ENCODE data around the gene RAB35. TPM values are rescaled to one million over a fixed set of nuclear protein-coding genes. Genes with fewer than 3 reads are reported as not detected.
A peak's percentile ranks its signal among the peaks of the same experiment; 100 is the strongest.

Gene RAB35
- total RNA-seq, 1 experiment from 2014 or later = 52.8 TPM

DNA sequence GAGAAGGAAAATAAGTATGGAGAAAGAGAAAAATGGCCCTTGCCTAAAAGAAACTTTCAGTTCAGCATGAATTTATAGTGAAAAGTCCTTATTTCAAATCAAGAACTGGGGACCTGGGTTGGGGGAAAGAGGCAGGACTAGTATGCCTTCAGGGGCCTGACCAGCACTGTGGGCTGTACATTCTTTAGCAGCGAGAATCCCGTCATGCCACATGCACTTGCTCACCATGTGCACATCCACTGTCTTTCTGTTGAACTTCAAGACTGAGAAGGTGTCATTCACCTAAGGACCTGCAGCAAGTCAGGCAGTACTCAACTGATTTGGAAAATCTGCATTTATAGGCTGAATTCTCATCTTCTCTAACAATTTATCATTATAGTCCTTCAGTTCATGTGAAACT is 50.2 kb downstream of the RAB35 start:
- no peaks in the 10 kb centered on the region for H3K9me3 ChIP-seq (ENCODE audit: low read length)
- no peaks in the 10 kb centered on the region for H3F3A ChIP-seq (ENCODE audit: low read length, unreplicated experiment)
- H2AFZ ChIP-seq (ENCODE audit: low read length) = no peak overlapping the region
- H3K27me3 ChIP-seq (ENCODE audit: low read length) = no peaks in the 10 kb centered on the region
- no peak overlapping the region for H3K27ac ChIP-seq (ENCODE audit: low read length)
- POLR2A ChIA-PET (ENCODE audit: unreplicated experiment) = no interaction called here
- no peak overlapping the region for H3K9ac ChIP-seq (ENCODE audit: low read length)
- no peak overlapping the region for H3K4me3 ChIP-seq (ENCODE audit: low read length)
- H3K4me1 ChIP-seq (ENCODE audit: insufficient read depth, low read length) = no peaks in the 10 kb centered on the region; the same call in 1 of the 2 replicates
- no TSS peak for BruUV-seq (replicated peaks)
- TF ChIP-seq EZH2phosphoT487 (IDR thresholded peaks at IDR 0.05; ENCODE audit: borderline replicate concordance, low read length) = no peak
- TF ChIP-seq, protein P1, sequence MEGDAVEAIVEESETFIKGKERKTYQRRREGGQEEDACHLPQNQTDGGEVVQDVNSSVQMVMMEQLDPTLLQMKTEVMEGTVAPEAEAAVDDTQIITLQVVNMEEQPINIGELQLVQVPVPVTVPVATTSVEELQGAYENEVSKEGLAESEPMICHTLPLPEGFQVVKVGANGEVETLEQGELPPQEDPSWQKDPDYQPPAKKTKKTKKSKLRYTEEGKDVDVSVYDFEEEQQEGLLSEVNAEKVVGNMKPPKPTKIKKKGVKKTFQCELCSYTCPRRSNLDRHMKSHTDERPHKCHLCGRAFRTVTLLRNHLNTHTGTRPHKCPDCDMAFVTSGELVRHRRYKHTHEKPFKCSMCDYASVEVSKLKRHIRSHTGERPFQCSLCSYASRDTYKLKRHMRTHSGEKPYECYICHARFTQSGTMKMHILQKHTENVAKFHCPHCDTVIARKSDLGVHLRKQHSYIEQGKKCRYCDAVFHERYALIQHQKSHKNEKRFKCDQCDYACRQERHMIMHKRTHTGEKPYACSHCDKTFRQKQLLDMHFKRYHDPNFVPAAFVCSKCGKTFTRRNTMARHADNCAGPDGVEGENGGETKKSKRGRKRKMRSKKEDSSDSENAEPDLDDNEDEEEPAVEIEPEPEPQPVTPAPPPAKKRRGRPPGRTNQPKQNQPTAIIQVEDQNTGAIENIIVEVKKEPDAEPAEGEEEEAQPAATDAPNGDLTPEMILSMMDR (conservative IDR thresholded peaks at IDR 0.05; ENCODE audit: low read depth, low read length) = no peak
- no peak for TF ChIP-seq EZH2 (IDR thresholded peaks at IDR 0.05; ENCODE audit: low read length, unreplicated experiment)
- H3K9me2 ChIP-seq (replicated peaks; ENCODE audit: low read length) = no peaks in the 10 kb centered on the region
- H3K4me2 ChIP-seq (ENCODE audit: low read length) = no peak overlapping the region
- CTCF ChIA-PET = interaction anchor here (0.6 kb wide), 1 partner anchor 20 kb away, joined by 3 read pairs; no protein-coding TSS in a partner anchor
- H3K36me3 ChIP-seq (ENCODE audit: low read depth, low read length) = no peaks in the 10 kb centered on the region
- no peaks in the 10 kb centered on the region for H3K79me2 ChIP-seq (ENCODE audit: low read length)
- DNase-seq (peak; percentile 53), ATAC-seq (peak; percentile 41; the same call in 1 of the 2 replicates)
- H4K20me1 ChIP-seq (ENCODE audit: low read length) = no peaks in the 10 kb centered on the region
- intact Hi-C loops (cut with micrococcal nuclease) = no loop called here

DNA sequence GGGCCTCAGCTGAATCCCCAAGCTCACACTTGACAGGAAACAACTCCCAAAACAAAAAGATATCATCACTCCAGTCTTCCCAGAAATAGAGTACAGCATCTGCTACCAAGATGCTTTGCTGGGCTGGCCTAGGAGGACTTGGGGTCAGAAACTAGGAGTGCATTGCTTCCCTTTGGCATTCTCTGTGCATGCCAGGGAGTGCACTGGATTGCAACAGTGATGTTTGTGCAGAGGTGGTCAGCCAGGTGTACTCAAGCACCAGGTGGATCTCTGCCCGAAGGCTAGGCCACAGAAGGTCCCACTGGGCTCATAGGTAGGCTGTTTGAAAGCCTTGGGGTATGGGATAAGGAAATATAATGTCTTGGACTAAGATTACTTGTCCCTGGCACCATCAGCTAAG is 51.1 kb downstream of the RAB35 start:
- Histone ChIP-seq H3K27ac (ENCODE audit: low read length) (no peak overlapping the region), H3K27me3 (ENCODE audit: low read length) (no peaks in the 10 kb centered on the region), H3K4me3 (ENCODE audit: low read length) (no peak overlapping the region)

More for the DNA sequence above, 51.1 kb downstream of the RAB35 start:
- ChIA-PET POLR2A (ENCODE audit: unreplicated experiment) (no interaction called here), CTCF (no interaction called here)
- Histone ChIP-seq H3K36me3 (ENCODE audit: low read depth, low read length) (no peaks in the 10 kb centered on the region), H3K9ac (ENCODE audit: low read length) (no peak overlapping the region), H3K9me3 (ENCODE audit: low read length) (no peaks in the 10 kb centered on the region), H3K79me2 (ENCODE audit: low read length) (no peaks in the 10 kb centered on the region), H4K20me1 (ENCODE audit: low read length) (no peaks in the 10 kb centered on the region), H3K4me2 (ENCODE audit: low read length) (no peak overlapping the region), H3K4me1 (ENCODE audit: insufficient read depth, low read length) (no peaks in the 10 kb centered on the region; the same call in 1 of the 2 replicates), H3F3A (ENCODE audit: low read length, unreplicated experiment) (no peaks in the 10 kb centered on the region), H3K9me2 (replicated peaks; ENCODE audit: low read length) (no peaks in the 10 kb centered on the region), H2AFZ (ENCODE audit: low read length) (no peak overlapping the region)
- ATAC-seq (no peak), DNase-seq (no peak)
- no TSS peak for BruUV-seq (replicated peaks)
- no peak for TF ChIP-seq EZH2 (IDR thresholded peaks at IDR 0.05; ENCODE audit: low read length, unreplicated experiment)
- TF ChIP-seq, protein P1 (conservative IDR thresholded peaks at IDR 0.05; ENCODE audit: low read depth, low read length) = no peak
- intact Hi-C loops (cut with micrococcal nuclease) = no loop called here
